GM18508 (cell line): ENCODE measurements around the gene OOEP.
"Not testable (repeated sequence)": the region's sequence is repeated elsewhere in the genome, so short reads cannot be mapped to it uniquely, and the experiment has no call there.

Source experiments
- ATAC-seq: cut with Tn5 transposase; IDR thresholded peaks from one replicate; pipeline ENCODE4 v1.9.1; 2021; ENCODE audit warnings: moderate number of reproducible peaks; ENCODE audit not compliant: insufficient read depth, unreplicated experiment

Gene OOEP

DNA sequence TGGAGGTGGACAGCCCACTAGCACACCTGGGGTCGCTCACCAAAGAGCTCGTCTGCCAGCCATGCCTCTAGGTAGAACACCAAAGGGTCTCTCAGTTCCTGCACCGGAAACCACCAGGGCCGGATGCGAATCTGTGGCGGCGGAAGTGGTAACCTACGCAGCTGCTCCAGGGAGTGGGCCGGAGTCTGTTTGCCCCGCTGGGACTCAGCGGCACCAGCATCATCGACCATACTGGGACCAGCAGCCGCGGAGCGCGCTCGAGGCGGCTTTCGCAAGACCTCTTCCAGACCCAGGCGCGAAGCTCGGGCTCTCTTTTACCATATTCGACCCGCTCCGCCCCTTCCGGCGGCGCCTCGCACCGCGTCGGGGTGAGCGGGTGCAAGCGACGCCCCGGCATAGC is at the start of gene OOEP:
Gene OOEP (minus strand): TSS at position 335 of the 400 bp plus-strand sequence. CDS start 105 bp downstream, at position 230.
- ATAC-seq: no peak

DNA sequence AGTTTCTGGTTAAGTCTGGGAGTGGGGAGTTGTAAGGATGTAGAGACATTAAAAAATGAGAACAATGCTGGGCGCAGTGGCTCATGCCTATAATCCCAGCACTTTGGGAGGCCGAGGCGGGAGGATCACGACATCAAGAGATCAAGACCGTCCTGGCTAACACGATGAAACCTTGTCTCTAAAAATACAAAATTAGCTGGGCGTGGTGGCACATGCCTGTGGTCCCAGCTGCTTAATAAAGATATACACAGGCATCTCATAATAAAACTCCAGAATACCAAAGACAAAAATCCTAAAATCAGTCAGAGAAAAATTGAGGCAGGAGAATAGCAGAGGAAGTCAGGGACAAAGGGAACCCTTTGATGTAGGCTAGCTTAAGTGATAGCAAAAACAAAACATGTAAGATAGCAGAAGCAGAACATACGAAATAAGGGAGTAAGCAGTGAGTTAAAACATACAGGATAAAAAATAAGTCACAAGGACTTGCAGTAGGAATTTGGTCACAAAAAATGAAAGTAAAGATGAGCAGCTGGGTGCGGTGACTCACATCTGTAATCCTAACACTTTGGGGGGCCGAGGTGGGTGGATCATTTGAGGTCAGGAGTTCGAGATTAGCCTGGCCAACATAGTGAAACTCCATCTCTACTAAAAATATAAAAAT is 48.5 kb upstream of the OOEP start:
- no peak for ATAC-seq

DNA sequence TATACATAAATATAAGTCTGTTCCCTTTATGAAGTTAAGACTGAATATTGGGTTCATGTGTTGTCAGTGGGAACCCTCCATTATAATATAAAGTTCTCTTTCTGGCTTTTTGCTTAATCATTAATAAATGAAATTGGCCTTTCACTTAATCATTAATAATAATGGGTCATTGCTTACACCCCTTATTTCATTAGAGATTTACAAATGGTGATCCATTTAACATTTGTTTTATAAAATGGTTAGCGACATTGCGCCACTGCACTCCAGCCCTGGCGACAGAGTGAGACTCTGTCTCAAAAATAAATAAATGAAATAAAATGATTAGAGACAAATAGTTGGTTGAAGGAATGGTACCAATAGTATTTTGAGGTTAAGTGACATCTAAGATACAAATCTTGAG is 43.4 kb upstream of the OOEP start:
- ATAC-seq: no peak

DNA sequence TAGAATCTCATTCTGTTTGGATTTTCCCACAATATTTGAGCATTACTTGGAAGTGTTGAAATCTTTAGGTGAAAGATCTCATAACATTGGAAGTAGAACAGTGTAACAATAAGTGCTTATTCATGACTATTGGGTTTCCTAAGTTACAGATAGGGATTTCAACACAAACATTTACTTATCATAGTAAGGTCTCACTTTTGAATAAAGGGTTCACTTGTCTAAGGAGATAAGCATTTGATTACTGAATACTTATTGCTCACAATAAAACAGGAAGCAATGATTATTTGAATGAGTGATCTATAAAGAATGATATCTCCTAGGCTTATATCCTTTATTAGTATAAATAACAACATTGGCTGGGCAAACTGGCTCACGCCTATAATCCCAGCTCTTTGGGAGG is 39.7 kb upstream of the OOEP start:
- ATAC-seq: no peak

DNA sequence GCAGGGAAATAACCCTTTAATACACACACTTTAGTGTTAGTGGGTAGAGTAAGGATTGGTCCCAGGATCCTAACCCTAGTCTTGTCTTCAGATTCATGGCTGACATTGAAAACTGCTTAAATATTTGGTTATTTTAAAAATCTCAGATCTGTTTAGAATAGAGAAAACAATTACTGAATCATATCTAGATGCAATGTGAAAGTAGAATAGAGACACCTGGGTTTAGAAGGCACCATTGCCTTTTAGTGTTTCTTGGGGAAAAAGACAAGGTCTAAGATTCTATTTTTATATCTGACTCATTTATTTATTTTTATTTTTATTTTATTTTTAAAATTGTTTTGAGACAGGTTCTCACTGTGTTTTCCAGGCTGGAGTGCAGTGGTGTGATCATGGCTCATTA is 31.0 kb upstream of the OOEP start:
- no peak for ATAC-seq

DNA sequence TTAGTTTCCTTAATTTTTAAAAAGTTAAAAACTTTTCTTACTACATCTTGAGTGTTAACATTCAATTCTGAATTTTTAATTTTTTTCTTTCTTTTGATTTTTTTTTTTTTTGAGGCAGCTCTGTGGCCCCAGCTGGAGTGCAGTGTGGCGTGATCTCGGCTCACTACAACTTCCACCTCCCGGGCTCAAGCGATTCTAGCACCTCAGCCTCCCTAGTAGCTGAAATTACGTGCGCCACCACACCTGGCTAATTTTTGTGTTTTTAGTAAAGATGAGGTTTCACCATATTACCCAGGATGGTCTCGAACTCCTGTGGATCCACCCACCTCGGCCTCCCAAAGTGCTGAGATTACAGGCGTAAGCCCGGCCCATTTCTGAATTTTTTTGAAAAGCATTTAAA is 26.2 kb upstream of the OOEP start:
- no peak for ATAC-seq

DNA sequence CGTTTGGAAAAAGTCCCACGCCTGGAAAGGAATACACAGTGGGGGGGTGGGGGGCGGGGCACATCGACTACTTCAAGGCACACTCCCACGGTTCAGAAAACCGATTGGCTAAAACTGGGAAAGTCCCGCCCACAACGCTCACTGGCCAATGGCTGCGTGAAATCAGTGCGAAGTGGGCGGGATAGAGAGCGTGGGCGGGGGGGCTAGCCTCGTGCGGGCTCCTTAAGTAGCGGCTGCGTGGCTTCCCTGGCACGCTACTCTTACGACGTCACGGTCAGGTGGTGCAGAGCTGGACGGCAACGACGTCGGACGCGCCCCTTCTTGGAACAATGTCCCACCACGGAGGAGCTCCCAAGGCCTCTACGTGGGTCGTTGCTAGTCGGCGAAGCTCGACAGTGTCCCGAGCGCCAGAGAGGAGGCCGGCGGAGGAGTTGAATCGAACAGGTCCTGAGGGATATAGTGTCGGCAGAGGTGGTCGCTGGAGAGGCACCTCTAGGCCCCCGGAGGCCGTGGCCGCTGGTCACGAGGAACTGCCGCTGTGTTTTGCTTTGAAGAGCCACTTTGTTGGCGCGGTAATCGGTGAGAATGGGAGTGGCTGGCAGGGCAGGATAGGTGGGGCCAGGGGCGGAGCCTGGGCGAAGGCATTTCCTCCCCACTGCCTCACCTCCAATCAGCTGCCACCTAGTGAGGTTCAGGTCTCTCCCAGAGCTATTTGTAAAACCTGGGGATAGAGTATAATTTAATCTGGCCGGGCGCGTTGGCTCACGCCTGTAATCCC is 25.1 kb upstream of the OOEP start, which contains the start of gene DDX43:
Gene DDX43 (plus strand): TSS at position 252 of the 778 bp plus-strand sequence. CDS start 78 bp downstream, at position 330.
- no peak for ATAC-seq

DNA sequence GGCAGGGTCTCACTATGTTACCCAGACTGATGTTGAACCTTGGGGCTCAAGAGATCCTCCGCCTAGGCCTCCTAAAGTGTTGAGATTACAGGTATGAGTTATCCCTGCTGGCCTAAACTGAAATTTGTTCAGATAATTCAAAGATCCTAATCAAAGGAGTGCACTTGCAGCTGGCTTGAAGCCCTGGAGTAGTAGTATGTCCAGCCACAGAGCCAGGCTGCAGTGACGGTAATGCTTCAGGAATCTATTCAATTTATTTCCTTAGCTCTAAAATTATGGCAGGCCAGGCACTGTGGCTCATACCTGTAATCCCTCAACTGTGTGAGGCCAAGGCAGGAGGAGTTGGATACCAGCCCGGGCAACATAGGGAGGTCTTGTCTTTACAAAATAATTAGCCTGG is 23.6 kb upstream of the OOEP start:
- ATAC-seq: no peak

DNA sequence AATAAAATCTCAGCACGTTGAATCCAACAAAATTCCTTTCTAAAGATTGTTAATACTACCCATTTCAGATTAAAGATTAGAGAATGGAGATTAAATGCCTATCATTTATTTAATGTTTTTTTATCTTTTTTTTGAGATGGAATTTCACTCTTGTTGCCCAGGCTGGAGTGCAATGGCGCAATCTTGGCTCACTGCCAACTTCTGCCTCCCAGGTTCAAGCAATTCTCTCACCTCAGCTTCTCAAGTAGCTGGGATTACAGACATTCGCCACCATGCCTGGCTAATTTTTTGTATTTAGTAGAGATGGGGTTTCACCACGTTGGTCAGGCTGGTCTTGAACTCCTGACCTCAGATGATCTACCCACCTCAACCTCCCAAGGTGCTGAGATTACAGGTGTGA is 22.5 kb upstream of the OOEP start:
- not testable (repeated sequence) for ATAC-seq

DNA sequence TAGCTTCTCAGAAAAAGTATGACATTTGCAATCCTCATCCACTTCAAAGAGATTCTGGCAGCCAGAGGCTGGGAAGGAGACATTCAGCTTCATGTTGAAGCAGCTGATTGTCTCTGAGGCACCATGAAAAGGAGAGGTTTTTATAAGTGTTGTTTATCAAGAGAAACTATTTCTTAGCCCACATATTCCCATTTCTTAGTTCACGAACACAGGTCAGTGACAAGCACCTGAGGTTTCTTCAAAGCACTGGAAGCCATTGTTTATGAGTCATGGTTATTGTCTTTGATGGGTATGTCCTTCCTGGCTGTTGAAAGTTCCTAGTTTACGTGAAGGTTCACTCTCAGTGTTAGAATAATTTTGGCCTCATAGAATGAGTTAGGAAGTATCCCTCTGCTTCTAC is 22.0 kb upstream of the OOEP start:
- no peak for ATAC-seq

DNA sequence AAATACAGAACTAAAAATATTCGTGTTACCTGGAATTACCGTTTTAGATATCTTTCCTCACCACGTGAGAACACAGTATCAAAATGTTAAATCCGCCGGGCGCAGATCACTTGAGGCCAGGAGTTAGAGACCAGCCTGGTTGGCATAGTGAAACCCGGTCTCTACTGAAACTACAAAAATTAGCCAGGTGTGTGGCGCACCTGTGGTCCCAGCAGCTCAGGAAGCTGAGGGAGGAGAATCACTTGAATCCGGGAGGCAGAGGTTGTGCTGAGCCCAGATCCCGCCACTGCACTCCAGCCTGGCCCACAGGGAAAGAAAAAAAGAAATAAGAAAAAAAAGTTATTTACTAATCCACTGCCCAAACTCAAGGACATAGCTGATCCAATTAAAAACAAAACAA is 20.2 kb upstream of the OOEP start:
- ATAC-seq: no peak

DNA sequence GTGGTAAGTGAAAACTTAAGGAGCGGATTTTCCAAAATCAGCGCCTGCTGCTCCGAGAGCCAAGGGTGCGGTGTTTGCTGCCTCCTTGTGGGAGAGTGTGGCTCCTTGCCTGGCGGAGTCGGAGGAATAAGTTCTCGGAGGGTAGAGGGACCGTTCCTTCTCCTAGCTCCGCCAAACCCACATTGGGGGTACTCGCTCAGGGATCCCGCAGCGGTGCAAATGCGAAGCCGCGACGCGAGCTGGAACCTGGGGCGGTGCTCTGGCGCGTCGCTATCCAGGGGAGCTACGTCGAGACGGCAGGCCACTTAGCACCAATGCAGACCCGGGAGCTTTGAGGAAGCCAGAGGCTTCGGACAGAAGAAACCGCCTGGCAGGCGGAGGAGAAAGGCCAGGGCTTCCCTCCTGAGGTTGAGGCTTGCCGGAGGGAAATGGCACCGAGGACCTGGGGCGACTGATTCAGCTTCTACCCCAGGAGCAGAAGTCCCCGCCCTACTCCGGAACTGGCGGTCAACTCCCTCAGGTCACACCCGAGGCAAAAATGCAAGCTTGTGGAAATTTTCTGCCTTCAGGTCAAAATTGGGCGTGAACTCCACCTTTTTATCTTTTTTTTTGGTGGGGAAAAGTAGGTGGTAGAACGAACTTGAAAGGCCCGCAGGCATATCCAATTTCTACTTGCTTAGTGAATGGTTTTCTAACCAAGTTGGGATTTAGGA is 19.3 kb upstream of the OOEP start:
- ATAC-seq: peak; percentile 59

DNA sequence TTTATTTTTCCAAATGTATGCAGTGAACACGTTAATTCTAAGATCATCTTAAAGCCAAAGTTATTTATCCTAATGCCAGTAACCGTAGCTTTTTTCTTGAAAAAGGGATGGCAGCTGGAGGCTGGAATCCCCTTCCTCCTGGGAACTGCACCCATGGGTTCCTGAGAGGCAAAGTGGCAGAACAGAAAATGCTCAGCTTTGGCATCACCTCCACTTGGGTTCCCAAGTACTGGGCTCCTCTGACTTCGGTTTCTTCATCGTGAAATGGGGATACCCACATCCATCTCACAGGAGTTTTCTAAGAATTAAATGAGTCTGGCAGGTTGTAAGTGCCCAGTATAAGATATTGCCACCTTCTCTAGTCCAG is 18.7 kb upstream of the OOEP start:
- peak; percentile 24 for ATAC-seq

DNA sequence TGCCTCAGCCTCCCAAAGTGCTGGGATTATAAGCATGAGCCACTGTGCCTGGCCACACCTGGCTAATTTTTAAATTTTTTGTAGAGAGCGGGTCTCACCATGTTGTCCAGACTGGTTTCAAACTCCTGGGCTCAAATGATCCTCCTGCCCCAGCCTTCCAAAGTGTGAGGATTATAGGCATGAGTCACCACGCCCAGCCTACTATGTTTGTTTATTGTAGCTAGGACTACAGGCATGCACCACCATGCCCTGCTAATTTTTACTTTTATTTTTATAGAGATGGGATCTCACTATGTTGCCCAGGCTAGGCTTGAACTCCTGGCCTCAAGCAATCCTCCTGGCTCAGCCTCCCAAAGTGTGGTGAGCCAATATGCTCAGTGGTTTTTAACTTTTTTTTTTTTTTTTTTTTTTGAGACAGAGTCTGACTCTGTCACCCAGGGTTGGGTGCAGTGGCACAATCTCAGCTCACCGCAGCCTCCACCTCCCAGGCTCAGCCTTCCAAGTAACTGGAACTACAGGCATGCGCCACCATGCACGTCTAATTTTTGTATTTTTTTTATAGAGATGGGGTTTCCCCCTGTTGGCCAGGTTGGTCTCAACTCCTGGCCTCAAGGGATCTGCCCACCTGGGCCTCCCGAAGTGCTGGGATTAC is 12.9 kb upstream of the OOEP start:
- no peak for ATAC-seq

DNA sequence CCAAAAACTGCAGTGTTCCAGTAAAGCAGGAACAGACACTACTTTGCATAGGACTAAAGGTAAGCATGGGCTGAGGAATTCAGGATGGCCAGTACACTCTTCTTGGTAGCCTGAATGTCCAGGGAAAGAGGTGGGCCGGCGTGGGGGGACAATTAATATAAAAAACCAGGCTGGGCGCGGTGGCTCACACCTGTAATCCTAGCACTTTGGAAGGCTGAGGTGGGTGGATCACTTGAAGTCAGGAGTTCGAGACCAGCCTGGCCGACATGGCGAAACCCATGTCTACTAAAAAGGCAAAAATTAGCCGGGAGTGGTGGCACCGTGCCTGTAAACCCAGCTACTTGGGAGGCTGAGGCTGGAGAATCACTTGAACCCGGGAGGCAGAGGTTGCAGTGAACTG is 11.8 kb upstream of the OOEP start:
- ATAC-seq: not testable (repeated sequence)

DNA sequence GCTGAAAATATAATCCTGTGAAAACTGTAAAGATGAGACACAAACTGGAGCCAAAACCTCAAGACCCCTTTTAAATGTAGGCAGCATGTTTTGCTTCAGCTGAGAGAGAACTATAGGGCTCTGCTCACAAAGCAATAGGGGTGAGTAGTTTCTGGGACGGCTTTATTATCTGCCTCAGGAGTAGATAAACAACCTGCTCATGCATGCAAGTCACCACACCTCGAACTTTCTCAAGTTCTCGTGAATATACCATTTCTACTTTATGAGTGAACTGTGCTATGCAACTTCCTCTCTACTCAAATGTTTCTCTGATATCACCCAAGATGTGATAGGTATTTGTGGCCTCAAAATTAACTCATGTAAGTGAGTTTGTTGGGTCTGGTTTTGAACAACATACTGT is 7.5 kb upstream of the OOEP start:
- no peak for ATAC-seq

DNA sequence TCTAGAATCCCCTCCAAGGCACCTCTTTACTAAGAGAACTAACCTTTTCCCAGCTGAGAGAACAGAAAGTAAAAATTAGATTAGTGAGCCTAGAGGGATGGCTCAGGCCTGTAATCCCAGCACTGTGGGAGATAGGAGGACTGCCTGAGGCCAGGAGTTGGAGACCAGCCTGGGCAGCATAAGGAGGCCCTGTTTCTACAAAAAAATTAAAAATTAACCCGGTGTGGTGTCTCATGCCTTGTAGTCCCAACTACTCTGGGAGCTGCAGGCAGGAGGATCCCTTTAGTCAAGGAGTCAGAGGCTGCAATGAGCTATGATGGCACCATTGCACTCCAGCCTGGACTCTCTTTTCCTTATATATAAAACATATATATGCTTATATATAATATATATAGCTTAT is 5.5 kb upstream of the OOEP start:
- ATAC-seq: no peak

DNA sequence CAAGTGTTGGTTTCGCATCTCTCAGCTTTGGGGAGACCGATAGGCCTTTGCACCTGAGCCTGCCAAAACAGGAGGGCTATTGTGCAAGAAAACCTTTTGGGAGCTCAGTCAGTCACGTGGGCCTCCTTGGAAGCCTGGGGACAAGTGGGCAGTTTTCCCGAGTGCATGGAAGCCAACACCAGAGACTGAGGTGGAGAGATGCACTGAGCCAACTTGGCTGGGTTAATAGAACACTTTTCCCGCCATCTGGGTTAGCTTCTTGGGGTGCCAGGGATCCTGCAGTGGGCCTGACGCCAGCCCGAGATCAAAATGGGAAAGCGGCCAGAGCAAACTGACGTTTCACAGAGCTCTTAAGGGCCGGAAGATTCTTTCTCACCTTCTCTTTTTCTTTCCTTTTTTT is 2.8 kb upstream of the OOEP start:
- ATAC-seq: no peak

DNA sequence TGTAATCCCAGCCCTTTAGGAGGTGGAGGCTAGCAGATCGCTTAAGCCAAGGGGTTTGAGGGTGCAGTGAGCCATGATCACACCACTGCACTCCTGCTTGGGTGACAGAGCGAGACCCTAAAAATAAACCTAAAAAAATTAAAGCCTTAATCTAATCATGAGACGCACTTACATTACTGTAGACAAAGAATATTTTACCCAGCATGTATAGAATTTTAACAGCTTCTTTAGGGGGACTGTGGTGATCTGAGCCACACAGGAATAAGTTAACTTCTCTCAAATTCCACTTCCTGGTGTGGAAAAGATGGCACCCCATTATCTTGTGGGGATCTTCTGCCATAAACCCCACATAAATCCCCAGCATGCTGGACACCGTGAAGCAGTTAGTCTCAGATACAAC is 2.3 kb upstream of the OOEP start:
- ATAC-seq: no peak

DNA sequence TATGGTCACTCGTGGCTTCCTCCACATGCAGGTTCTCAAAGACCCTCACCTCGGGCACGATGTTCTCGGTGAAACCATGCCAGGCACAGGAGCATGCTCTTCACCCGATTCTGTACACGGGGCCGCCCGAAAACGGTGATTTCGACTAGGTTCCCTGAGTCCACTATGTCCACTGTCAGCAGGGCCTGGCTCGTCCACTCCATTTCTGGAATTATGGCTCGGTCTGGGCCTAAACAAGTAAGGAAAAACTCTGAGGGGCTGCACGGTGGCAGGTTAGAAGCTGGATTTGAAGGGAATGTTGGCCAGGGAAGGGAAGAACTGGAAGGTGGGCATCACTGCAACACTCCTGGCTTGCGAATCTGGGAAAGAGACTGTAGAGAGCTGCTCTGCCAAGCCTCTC is 540 bp downstream of the OOEP start:
- no peak for ATAC-seq

DNA sequence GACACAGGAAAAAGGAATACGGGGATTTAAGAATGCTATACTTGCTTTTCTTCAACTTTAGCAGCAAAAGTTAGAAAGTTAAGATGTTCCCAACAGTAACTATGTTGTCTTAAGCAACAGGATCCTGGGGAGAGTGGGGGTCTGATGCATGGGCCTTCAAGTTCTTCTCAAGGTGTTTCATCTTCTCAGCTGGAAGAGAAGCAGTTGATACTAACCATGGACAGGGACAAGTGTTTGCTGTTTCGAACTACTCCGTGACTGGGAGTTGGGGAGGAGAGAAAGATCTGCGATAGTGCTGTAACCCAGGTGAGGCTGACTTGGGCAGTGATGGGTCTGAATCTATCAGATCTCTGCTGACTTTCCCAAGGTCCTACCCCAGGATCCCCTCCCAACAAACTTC is 1.0 kb downstream of the OOEP start:
- ATAC-seq: no peak
